NCI-H128 (cell line): ENCODE results near the gene RDM1.
A peak's percentile ranks its signal among the peaks of the same experiment; 100 is the strongest.
"Not testable (repeated sequence)": the region's sequence is repeated elsewhere in the genome, so short reads cannot be mapped to it uniquely, and the experiment has no call there.

Source experiments
- DNase-seq: peaks from one replicate; lab custom pipeline; 2025; ENCODE audit not compliant: unreplicated experiment; lab: John Stamatoyannopoulos, UW

The RDM1 gene

DNA sequence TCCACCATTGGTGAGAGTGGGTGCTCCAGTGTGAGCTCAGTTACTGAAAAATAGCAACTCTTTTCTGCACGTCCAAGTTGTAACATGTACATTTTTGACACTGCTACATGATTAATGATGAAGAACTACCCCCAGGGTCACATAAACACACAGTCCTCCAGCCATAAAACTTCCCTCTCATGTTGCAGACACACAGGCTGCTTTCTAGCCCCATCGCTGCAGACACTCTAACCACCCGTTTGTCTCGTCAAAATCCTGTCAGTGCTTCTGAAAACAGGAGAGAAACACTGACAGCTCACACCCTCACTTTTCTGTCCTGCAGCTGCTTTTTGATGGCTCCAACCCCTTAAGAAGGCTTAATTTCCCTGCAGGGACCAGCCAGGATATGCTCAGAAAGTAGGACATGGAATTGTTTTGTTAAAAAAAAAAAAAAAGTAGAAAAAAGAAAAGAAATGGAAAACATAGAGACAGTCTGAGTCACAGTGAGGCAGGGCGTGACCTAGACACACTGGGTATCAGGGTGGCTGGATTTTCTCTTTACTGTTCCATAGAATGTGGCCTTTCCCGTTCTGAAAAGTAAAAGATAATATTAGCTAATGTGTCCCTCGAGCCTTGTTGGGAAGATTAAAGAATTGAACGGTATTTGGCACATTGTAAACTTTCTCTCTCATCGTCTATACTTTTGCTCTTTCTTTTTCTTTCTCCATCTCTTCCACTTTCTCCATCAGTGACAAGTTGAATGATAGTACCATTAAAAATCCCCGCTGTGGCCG is 29.7 kb downstream of the RDM1 start:
- DNase-seq: no peak

DNA sequence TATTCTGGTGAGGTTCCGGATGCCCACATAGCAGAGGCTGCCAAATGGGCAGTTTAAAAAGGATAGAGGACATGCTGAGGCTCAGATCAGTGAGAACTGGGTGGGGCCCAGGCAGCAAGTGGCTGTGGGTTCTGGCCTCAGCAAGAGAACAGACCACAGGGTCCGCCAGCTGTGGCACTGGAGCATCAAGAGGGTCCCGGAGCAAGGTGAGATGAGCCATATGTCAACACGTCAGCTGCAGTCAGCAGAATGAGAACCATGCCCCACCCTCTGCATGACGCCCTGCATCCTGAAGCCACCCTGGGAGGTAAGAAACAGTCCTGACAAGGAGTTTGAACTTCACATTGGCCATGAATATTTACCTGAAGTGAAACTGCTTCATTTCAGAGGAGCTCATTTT is 30.3 kb downstream of the RDM1 start:
- DNase-seq: no peak

DNA sequence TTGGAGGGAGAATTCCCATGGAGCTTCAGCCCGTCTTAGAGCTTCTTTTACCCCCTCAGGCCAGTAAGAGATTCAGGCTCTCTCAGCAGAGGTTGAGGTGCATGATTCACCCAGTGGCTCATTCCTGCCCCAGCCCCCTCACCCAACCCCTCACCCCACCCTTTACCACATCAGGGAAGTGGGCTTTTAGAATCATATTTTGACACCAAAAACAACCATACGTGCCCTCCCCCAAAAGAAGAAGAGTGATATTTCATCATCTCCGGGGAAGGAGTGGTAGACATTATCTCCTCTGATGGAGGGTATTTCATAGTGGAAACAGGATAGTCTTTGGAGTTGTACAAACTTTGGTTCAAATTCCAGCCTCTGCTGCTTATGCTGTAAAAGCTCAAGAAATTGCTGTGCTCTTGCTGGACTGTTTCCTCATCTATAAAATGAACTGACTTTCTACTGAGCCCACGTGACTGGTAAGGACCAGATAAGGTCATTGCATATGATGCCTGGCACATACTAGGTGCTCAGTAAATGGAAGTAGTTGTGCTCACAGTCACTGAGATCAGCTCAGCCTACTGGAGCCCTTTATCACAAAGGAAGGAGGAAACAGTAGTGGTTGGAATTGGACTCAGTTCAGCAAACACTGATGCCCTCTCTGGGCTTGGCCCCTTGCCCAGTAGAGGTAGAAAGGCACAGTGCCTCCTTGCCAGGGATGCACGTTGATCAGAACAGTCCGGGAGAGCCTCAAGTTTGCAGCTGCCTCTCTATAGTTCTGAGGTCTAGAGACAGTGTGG is 32.1 kb downstream of the RDM1 start:
- no peak for DNase-seq

DNA sequence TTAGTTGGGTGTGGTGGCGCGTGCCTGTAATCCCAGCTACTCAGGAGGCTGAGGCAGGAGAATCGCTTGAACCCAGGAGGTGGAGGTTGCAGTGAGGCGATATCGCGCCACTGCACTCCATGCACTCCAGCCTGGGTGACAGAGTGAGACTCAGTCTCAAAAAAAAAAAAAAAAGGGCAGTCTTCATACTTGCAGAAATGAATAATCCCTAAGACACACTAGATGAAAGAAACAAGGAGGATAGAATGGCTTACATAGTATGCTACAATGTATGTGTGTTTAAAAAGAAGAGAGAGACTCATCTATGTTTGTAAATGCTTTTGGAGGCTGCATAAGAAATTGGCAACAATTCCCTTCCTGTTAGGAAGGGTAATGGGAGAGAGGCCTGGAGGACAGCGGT is 32.8 kb downstream of the RDM1 start:
- not testable (repeated sequence) for DNase-seq

DNA sequence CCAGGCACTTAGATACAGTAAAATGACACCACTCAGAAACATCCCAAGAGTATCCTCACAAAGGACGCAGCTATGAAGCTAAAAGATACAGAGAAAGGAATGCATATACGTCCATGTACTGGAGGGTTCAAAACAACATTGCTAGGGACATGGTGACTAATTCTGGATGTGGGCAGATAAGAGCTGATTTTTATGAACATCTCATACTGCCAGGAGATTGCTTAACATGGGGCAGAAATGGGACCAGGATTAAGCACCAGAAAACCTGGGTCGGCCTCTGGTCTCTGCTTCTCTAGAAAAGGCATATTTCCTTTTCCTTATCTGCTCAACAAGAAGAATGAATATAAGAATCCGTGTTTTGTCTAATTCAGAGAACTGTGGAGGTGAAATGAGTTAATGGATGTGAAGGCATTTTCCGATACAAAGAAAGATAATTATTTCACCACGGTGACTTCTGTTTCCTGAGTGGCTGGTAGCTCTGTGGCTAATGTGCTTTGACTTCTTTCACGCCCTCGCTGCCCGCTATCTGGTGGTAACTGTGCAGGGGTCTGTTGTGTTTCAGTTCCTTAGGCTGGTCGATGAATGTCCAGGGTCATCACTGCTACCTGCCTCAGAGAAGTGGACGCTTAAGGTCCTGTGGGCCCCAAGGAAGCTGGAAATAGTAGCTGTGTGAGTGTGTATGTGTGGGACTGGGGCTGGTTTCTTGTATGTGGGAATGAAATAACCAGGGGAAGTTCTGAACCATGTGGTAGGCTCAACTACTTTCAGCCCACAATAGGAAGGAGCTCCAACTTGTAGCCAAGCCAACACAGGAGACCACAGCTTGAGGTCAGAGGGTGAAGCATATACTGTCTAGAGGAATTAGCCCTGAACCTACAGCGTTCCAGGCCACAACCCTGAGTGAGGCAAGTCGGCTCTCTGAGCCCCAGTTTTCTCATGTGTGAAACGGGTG is 34.7 kb downstream of the RDM1 start:
- DNase-seq: no peak

DNA sequence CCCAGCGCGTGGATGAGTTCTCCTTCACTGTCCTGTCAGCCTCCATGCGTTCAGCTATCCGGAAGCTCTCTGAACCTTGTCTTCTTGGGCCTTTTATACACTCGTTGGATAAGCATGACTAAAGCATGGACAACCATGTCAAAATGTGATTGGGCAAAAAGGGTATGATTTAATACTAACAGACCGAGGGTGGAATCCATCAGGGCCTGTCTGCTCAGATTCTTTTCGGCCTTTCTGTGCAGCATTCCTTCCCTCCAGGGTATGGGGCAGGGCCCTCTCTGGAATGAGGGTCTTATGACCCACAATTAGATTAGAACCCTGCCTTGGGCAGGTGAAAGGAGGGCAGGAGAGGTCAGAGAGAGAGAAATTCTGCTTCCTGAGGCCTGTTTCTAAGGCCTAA is 36.4 kb downstream of the RDM1 start:
- DNase-seq: no peak

DNA sequence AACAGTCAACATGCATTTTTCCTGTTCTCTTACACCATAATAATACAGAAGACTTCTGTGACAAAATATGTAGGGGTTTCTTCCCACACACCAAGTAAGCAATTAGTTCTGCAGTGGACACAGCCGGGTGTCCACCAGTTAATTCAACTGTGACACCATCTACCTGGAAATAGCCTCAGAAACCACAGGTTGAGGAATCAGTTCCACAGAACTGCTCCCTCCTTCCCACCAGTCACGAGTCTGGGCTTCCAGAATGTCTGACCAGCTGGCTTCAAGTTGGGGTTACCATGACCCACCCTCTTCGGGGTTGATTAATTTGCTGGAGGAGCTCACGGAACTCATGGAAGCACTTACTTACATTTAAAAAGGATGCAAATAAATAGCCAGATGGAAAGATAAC is 36.8 kb downstream of the RDM1 start:
- no peak for DNase-seq

DNA sequence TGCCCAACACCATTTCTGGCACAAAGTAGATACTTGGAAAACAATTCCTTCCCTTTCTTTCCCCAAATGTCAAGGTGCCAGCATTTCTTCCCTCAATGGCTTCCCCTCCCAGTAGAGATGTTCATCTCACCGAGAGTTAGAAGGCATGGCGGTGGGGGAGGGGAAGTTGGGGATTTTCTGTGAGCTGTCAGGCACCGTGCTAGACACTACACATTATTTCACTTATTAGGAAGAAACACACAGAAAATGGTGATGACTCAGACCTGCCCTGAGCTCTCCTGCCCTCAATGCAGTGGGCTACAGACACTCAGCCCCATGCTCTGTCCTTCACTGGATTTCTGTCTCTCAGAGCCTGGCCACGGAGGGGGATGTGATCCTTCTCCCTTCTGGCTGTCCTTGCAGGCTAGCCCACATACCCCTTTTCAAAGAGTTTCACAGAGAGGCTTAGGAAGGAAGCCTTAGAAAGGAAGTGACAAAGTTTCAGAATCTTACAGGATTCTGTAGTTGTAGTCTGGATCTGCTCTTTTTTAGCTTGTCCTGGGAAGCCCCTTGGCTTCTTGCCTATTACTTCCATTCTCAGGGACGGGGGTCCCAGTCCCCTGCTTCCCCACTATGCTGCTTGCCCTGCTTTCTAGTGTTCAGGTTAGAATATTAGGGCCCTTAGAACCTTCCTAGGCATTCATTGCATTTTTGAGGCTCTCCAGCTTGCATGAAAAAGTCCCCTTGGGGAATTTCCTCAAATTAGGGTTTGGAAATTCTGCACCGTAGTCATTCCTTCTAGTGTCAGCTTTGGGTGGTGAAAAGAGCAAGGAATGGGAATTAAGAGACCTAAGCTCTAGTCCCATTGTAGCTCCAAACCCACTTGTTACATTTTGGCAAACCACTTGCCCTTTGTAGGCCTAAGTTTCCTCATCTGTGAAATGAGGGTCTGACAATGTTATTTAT is 38.2 kb downstream of the RDM1 start:
- DNase-seq: no peak

DNA sequence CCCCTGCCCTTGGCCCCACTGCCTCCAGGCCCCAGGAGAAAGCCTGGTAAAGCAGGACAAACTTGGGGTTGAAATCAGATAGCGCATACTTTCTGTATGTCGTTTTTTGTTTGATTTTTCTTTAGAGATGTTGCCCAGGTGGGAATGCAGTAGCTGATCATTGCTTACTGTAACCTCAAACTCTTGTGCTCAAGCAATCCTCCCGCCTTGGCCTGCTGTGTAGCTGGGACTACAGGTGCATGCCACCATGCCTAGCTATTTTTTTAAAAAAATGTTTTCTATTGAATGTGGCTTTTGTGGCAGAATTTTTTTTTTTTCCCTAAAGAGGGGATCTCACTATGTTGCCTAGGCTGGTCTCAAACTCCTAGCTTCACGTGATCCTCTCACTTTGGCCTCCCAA is 39.3 kb downstream of the RDM1 start:
- no peak for DNase-seq

DNA sequence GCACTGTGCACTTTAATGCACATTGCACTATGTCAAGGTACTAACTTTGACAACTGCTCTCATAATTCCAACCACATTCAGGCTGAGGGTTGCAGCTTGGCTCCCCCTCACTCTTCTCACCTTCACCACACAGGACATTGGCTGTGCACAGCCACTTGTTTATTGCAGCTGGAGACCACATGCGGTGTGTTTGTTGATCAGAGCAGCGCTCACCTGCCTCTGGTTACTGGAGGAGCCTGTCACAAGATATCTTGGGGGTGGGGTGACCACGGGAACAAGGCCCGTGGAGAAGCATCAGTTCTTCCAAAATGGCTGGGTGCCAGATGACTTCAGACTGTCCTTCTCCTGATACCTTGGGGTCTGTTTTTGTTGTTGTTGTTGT is 39.8 kb downstream of the RDM1 start:
- peak; percentile 10 for DNase-seq

DNA sequence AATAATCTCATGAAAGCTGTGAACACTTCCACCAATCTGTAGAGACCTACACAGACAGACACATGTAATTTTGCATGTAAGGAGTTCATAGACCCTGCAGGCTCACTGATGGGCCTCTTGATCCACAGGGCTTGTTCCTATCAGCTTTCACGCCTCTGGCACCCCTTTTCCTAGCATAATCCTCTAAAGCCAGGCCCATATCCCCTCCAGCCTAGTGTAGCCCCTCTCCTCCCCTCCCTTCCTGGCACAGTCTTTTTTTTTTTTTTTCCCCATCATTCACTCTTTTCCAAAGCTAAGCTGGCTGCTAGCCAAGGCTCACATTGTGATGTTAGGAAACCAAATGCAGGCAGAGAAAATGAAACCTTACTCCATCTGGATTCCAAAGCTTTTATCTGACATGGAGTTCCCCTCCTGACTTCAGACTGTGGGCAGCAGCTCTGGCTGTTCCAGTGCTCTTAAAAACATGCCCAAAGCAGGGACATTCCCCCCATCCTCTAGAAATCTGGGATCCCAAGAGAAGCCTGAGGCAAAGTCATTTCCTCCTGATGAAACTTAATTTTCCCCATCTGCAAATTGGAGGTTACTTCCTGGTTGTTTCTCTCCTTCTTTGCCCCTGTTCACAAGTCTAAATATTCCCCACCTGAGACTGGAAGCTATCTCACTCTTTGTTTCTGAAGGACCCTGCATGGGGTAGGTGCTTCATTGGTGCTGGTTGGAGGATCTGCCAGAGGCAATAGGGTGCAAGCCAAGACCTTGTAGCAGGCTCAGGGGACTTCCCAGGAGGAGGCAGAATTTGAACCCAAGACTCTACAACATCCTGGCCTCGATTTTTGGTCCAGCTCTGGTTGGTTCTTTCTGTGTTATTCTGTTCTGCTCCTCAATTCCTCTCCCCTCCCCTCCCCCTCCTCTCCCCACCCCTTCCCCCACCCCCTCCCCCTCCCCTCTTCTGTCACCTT is 40.5 kb downstream of the RDM1 start:
- peak; percentile 26 for DNase-seq

DNA sequence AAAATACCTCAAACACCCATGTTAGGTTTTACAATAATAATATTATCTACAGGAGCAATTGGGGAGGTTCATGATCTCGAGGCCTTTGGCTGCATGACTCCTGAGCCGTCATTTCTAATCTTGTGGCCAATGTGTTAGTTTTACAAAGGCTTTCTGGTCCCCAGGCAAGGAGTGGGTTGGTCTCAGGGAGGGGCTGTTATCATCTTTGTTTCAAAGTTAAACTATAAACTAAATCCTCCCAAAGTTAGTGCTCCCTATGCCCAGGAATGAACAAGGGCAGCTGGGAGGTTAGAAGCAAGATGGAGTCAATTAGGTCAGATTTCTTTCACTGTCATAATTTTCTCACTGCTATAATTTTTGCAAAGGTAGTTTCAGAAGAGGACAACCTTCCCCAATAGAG is 41.3 kb downstream of the RDM1 start:
- DNase-seq: no peak

DNA sequence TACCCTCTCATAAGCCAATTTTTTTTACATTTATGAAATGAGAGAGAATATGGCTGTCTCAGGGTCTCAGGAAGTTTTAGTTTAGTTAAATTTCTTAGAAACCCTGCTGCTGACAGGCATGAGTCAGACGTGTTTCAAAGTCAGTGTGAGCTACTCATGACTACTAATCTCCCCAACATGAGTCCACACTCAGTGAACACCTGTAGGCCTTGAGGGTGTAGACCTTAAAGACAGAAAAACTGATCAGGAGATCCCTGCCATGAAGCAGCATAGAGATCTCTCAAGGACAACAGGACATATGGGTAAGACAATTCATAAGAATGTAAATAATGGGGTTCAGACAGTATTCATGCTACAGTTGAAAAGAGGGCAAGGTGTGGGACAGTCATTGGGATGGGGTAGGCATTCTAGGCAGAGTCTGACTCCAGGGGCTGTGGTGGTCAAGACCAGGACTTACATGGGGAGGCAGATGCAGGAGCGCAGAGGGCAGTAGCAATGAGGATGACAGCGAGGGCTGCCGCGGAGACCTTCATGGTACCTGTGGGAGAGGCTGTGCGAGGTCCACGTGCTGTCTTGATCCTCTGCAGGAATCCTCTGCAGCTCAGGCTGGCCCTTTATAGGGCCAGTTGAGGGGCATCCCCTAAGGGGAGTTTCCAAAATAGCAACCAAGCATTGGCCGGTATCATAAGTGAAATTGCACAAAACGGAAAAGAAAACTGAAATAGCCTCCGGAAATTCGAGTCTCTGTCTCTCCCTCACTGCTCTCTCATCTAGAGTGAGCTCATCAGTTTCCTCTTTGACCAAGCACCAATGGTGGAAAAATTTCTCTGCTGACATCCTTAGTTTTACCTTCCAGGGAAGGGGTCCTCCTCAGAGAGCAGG is 50.6 kb downstream of the RDM1 start, which contains the start of gene CCL5:
Gene CCL5, minus strand, starts transcription at position 588 of the 882 bp plus-strand sequence.
- DNase-seq: no peak

DNA sequence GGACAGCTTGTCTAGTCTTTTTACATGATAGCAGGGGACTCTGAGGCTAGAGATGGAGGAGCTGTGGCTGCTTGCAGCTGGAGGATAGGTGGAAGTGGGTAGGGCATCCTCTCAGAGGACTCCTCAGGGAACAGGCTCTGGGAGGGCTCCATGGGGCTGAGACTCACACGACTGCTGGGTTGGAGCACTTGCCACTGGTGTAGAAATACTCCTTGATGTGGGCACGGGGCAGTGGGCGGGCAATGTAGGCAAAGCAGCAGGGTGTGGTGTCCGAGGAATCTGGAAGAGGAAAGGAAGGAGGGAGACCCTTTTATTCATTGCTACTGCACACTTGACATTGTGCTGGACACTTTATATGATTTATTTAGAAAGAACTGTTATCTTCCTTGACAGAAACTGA is 52.2 kb downstream of the RDM1 start:
- DNase-seq: no peak

DNA sequence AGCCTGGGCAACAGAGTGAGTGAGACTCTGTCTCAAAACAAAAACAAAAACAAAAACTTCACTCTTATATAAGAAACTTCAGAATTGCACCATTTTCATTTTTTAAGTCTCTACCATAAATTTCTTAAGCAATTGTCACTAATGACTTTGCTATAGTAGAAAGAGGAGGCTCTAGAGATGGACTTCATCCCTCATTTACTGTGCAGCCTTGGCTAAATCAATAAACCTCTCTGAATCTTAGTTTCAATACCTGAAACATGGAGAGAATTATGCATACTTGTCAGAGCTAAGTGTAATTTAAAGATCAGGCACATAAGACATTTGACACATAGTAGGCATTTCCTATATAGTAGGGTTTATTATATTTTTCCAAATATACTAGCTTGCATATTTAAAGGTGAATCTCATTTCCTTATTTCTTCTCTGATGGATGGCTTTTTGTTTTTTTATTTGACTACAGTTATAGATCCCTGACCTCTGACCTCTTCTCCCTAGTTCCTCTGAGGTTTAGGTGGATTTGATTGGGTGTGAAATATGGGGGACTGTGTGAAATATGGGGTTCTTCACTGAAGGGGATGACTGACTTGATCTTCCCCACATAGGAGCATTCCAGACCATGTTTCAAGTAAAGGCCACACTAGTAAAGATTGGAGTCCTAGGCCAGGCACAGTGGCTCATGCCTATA is 53.1 kb downstream of the RDM1 start:
- DNase-seq: no peak

DNA sequence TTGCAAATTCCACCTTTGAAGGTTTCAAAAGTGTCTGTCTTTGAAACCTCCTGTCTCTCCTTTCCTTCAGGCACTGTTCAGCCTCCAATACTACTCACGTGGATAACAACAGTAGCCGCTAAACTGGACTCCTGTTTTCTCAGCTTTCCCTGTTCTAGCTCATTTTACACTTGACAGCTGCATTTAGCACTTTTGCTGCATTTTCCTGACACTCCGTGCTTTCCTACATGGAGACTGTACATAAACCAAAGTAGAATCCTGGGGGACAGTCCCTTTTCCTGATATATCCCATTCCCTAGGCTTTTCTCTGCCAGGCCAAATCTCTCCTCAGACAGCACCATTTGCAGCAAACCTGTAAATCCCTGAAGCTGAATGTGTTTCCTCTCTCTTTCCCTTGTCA is 54.0 kb downstream of the RDM1 start:
- DNase-seq: no peak

DNA sequence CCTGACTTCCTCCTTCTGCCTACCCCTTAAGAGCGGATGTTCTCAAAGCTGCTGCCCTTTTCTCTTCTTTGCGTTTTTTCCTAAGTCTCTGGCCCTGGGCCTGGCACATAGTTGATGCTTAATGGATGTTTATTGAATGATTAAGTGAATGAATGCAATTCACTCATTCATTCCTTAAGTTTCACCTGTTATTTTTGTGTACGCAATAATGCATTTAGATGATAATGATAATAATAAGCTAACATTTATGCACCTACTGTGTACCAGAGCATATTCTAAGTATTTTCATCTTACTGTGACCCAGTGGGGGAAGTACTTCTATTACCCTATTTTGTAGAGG is 54.8 kb downstream of the RDM1 start:
- no peak for DNase-seq
